SK-N-SH treated with all-trans-retinoic acid at 6 μM for 48 hours (cell line): Measurements from ENCODE around the gene LMNA.
A peak's percentile ranks its signal among the peaks of the same experiment; 100 is the strongest.

ENCODE experiments used
- ATAC-seq: fragments of 200-7000 bp; cut with Tn5 transposase; 3 replicates; pipeline ENCODE4 v1.9.1; 2020; ENCODE audit warnings: mild to moderate bottlenecking, moderate library complexity
- ARNTL ChIP-seq: fragments of 450-650 bp; formaldehyde crosslinking; IDR thresholded peaks from 2 replicates; pipeline ENCODE4 v1.5.0; 2020; ENCODE audit warnings: low read depth, mild to moderate bottlenecking, moderate library complexity, borderline replicate concordance
- BACH2 ChIP-seq: fragments of 250-450 bp; sonication (Bioruptor Pico); IDR thresholded peaks from 2 replicates; pipeline ENCODE4 v1.9.0; 2021; ENCODE audit warnings: mild to moderate bottlenecking, borderline replicate concordance
- CREB5 ChIP-seq: fragments of 250-450 bp; sonication (Bioruptor Pico); IDR thresholded peaks from 2 replicates; pipeline ENCODE4 v1.5.1; 2020; ENCODE audit warnings: low read depth, mild to moderate bottlenecking, moderate library complexity
- CSDC2 ChIP-seq: fragments of 250-450 bp; sonication (Bioruptor Pico); IDR thresholded peaks from 2 replicates; pipeline ENCODE4 v1.5.0; 2020; ENCODE audit warnings: mild to moderate bottlenecking, moderate library complexity
- ESRRG ChIP-seq: fragments of 250-450 bp; sonication (Bioruptor Pico); IDR thresholded peaks from 2 replicates; pipeline ENCODE4 v1.6.1; 2021; ENCODE audit warnings: mild to moderate bottlenecking
- GLIS3 ChIP-seq: fragments of 250-450 bp; sonication (Bioruptor Pico); IDR thresholded peaks from 2 replicates; pipeline ENCODE4 v1.5.0; 2020; ENCODE audit warnings: mild to moderate bottlenecking, moderate library complexity
- ISL1 ChIP-seq: fragments of 250-450 bp; sonication (Bioruptor Pico); IDR thresholded peaks from 2 replicates; pipeline ENCODE4 v2.1.2; 2022; ENCODE audit warnings: mild to moderate bottlenecking, moderate library complexity
- PATZ1 ChIP-seq: fragments of 250-450 bp; sonication (Bioruptor Pico); IDR thresholded peaks from 2 replicates; pipeline ENCODE4 v1.8.0; 2020; ENCODE audit warnings: mild to moderate bottlenecking, moderate library complexity, borderline replicate concordance
- PPARA ChIP-seq: fragments of 250-450 bp; sonication (Bioruptor Pico); IDR thresholded peaks from 2 replicates; pipeline ENCODE4 v1.5.0; 2020; ENCODE audit warnings: mild to moderate bottlenecking, borderline replicate concordance
- RARB ChIP-seq: fragments of 250-450 bp; sonication (Bioruptor Pico); IDR thresholded peaks from 2 replicates; pipeline ENCODE4 v1.8.0; 2021; ENCODE audit warnings: mild to moderate bottlenecking, moderate library complexity
- SNAI2 ChIP-seq: fragments of 250-450 bp; sonication (Bioruptor Pico); IDR thresholded peaks from 2 replicates; pipeline ENCODE4 v1.5.0; 2020; ENCODE audit warnings: mild to moderate bottlenecking, moderate library complexity
- TCF4 ChIP-seq: fragments of 250-450 bp; sonication (Bioruptor Pico); IDR thresholded peaks from 2 replicates; pipeline ENCODE4 v1.8.0; 2021; ENCODE audit warnings: mild to moderate bottlenecking, moderate library complexity, borderline replicate concordance
- TOX ChIP-seq: fragments of 250-450 bp; sonication (Bioruptor Pico); IDR thresholded peaks from 2 replicates; pipeline ENCODE4 v1.8.0; 2021; ENCODE audit warnings: mild to moderate bottlenecking, moderate library complexity, borderline replicate concordance
- TSHZ2 ChIP-seq: fragments of 250-450 bp; sonication (Bioruptor Pico); IDR thresholded peaks from 2 replicates; pipeline ENCODE4 v1.5.0; 2020; ENCODE audit warnings: mild to moderate bottlenecking, moderate library complexity
- ZNF70 ChIP-seq: fragments of 450-650 bp; formaldehyde crosslinking; IDR thresholded peaks from 2 replicates; pipeline ENCODE4 v1.5.0; 2020; ENCODE audit warnings: mild to moderate bottlenecking, moderate library complexity
- ZNF8 ChIP-seq: fragments of 450-650 bp; formaldehyde crosslinking; IDR thresholded peaks from 2 replicates; pipeline ENCODE4 v1.5.0; 2020; ENCODE audit warnings: mild to moderate bottlenecking, moderate library complexity
- TF ChIP-seq, protein P1 (sequence below): fragments of 250-450 bp; sonication (Bioruptor Pico); IDR thresholded peaks from 2 replicates; pipeline ENCODE4 v1.8.0; 2021; ENCODE audit warnings: low read depth, mild to moderate bottlenecking, moderate library complexity, borderline replicate concordance
- TF ChIP-seq, protein P2 (sequence below): fragments of 250-450 bp; sonication (Bioruptor Pico); IDR thresholded peaks from 2 replicates; pipeline ENCODE4 v1.5.1; 2021; ENCODE audit warnings: mild to moderate bottlenecking, moderate library complexity

Gene LMNA

GRCh38 chr1:156083800-156084790 lies 30.4 kb upstream of the LMNA start:
- no peak for TF ChIP-seq SNAI2 (CRISPR knock-in tag)
- TF ChIP-seq, protein P1, sequence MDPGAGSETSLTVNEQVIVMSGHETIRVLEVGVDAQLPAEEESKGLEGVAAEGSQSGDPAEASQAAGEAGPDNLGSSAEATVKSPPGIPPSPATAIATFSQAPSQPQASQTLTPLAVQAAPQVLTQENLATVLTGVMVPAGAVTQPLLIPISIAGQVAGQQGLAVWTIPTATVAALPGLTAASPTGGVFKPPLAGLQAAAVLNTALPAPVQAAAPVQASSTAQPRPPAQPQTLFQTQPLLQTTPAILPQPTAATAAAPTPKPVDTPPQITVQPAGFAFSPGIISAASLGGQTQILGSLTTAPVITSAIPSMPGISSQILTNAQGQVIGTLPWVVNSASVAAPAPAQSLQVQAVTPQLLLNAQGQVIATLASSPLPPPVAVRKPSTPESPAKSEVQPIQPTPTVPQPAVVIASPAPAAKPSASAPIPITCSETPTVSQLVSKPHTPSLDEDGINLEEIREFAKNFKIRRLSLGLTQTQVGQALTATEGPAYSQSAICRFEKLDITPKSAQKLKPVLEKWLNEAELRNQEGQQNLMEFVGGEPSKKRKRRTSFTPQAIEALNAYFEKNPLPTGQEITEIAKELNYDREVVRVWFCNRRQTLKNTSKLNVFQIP (CRISPR knock-in tag): 0 out of 2 replicates have a peak, but pooled peaks have one; percentile 38
- 0 out of 2 replicates have a peak, but pooled peaks have one; percentile 21 for TF ChIP-seq TOX (CRISPR knock-in tag)
- no peak for TF ChIP-seq RARB (CRISPR knock-in tag)
- no peak for TF ChIP-seq PPARA (CRISPR knock-in tag)
- no peak for TF ChIP-seq ZNF8 (CRISPR knock-in tag)
- TF ChIP-seq ARNTL (CRISPR knock-in tag): no peak

GRCh38 chr1:156086256-156086662 lies 28.3 kb upstream of the LMNA start:
- no peak for ATAC-seq
- TF ChIP-seq RARB (CRISPR knock-in tag) (no peak), BACH2 (CRISPR knock-in tag) (no peak), TSHZ2 (CRISPR knock-in tag) (no peak), ZNF70 (no peak), ESRRG (CRISPR knock-in tag) (no peak), CSDC2 (CRISPR knock-in tag) (no peak)
- TF ChIP-seq, protein P2, sequence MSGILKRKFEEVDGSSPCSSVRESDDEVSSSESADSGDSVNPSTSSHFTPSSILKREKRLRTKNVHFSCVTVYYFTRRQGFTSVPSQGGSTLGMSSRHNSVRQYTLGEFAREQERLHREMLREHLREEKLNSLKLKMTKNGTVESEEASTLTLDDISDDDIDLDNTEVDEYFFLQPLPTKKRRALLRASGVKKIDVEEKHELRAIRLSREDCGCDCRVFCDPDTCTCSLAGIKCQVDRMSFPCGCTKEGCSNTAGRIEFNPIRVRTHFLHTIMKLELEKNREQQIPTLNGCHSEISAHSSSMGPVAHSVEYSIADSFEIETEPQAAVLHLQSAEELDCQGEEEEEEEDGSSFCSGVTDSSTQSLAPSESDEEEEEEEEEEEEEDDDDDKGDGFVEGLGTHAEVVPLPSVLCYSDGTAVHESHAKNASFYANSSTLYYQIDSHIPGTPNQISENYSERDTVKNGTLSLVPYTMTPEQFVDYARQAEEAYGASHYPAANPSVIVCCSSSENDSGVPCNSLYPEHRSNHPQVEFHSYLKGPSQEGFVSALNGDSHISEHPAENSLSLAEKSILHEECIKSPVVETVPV (CRISPR knock-in tag): no peak

More at GRCh38 chr1:156083800-156084790, 30.4 kb upstream of the LMNA start:
- no peak for ATAC-seq

- ATAC-seq: no peak
- no peak for TF ChIP-seq ZNF8 (CRISPR knock-in tag)
- no peak for TF ChIP-seq TCF4
- no peak for TF ChIP-seq ZNF70
- no peak for TF ChIP-seq GLIS3 (CRISPR knock-in tag)
- no peak for TF ChIP-seq BACH2 (CRISPR knock-in tag)
- TF ChIP-seq, protein P2 (CRISPR knock-in tag): no peak
- no peak for TF ChIP-seq PPARA (CRISPR knock-in tag)
- no peak for TF ChIP-seq PATZ1 (CRISPR knock-in tag)
- TF ChIP-seq ARNTL (CRISPR knock-in tag): no peak
- no peak for TF ChIP-seq ESRRG (CRISPR knock-in tag)
- TF ChIP-seq ISL1 (CRISPR knock-in tag): no peak
- no peak for TF ChIP-seq CREB5 (CRISPR knock-in tag)
- no peak for TF ChIP-seq RARB (CRISPR knock-in tag)
These were observed 24.8 kb upstream of the LMNA start for GRCh38 chr1:156089704-156090103.
